Osteoblast (primary cell): Measurements from ENCODE around the gene SLC9A1. TPM values are rescaled to one million over a fixed set of nuclear protein-coding genes. Genes with fewer than 3 reads are reported as not detected.

Source experiments
- DNase-seq: peaks from one replicate; pipeline ENCODE4 v3.0.0; 2011; ENCODE audit warnings: low spot score, mixed read lengths; ENCODE audit not compliant: insufficient read length; ENCODE audit errors: missing footprints
- H2AFZ ChIP-seq: 2 replicates; pipeline ENCODE4 v1.6.0; 2011; ENCODE audit warnings: mild to moderate bottlenecking, low read length
- H3K27ac ChIP-seq: 2 replicates; pipeline ENCODE4 v1.5.1; 2011; ENCODE audit warnings: mild to moderate bottlenecking, low read depth, low read length, moderate library complexity
- H3K27me3 ChIP-seq: 2 replicates; pipeline ENCODE4 v1.6.0; 2012; ENCODE audit warnings: mild to moderate bottlenecking, control low read depth, inconsistent platforms, low read length, moderate library complexity; ENCODE audit not compliant: insufficient read depth
- H3K36me3 ChIP-seq: 2 replicates; pipeline ENCODE4 v1.5.1; 2011; ENCODE audit warnings: mild to moderate bottlenecking, low read length, control low read depth, moderate library complexity; ENCODE audit not compliant: insufficient read depth
- H3K4me1 ChIP-seq: 2 replicates; pipeline ENCODE4 v1.5.1; 2011; ENCODE audit warnings: mild to moderate bottlenecking, low read length, control low read depth, moderate library complexity; ENCODE audit not compliant: insufficient read depth
- H3K4me2 ChIP-seq: 2 replicates; pipeline ENCODE4 v1.6.0; 2011; ENCODE audit warnings: mild to moderate bottlenecking, low read length; ENCODE audit not compliant: insufficient read depth
- H3K4me3 ChIP-seq: fragments of 200-600 bp; sonication (generic); 3 replicates; pipeline ENCODE4 v1.5.1; 2012; ENCODE audit warnings: mild to moderate bottlenecking, low read length, inconsistent platforms; ENCODE audit not compliant: insufficient read depth
- H3K79me2 ChIP-seq: 2 replicates; pipeline ENCODE4 v1.6.0; 2012; ENCODE audit warnings: mild to moderate bottlenecking, low read length, control low read depth, inconsistent platforms; ENCODE audit not compliant: insufficient read depth
- H3K9me3 ChIP-seq: 2 replicates; pipeline ENCODE4 v1.5.1; 2011; ENCODE audit warnings: low read depth, low read length, control low read depth
- H4K20me1 ChIP-seq: 2 replicates; pipeline ENCODE4 v1.6.0; 2012; ENCODE audit warnings: mild to moderate bottlenecking, low read length, control low read depth; ENCODE audit not compliant: insufficient read depth
- total RNA-seq: library from RNA; depleted of rRNA; stranded (reverse); fragments of >200 nt; gene quantifications from 2 replicates; pipeline ENCODE4 v1.2.3, GENCODE V29; 2012
- TF ChIP-seq, protein P1 (sequence below): IDR thresholded peaks from 2 replicates; pipeline ENCODE4 v1.5.1; 2011; ENCODE audit warnings: mild to moderate bottlenecking, low read depth, low read length, moderate library complexity; ENCODE audit errors: extremely low read depth

SLC9A1 gene
- total RNA-seq, 1 donor = 7.6 TPM

GRCh38 chr1:27099587-27100334 lies 55.2 kb downstream of the SLC9A1 start:
- peak overlapping the region; percentile 69 for H3K4me2 ChIP-seq
- peak overlapping the region; percentile 80 for H3K27ac ChIP-seq
- TF ChIP-seq, protein P1, sequence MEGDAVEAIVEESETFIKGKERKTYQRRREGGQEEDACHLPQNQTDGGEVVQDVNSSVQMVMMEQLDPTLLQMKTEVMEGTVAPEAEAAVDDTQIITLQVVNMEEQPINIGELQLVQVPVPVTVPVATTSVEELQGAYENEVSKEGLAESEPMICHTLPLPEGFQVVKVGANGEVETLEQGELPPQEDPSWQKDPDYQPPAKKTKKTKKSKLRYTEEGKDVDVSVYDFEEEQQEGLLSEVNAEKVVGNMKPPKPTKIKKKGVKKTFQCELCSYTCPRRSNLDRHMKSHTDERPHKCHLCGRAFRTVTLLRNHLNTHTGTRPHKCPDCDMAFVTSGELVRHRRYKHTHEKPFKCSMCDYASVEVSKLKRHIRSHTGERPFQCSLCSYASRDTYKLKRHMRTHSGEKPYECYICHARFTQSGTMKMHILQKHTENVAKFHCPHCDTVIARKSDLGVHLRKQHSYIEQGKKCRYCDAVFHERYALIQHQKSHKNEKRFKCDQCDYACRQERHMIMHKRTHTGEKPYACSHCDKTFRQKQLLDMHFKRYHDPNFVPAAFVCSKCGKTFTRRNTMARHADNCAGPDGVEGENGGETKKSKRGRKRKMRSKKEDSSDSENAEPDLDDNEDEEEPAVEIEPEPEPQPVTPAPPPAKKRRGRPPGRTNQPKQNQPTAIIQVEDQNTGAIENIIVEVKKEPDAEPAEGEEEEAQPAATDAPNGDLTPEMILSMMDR = no peak
- peaks cover 6% of the 10 kb centered on the region for H3K36me3 ChIP-seq
- H2AFZ ChIP-seq = peak overlapping the region; percentile 67
- peak; percentile 98 for DNase-seq
- H3K27me3 ChIP-seq = no peaks in the 10 kb centered on the region
- peaks cover 21% of the 10 kb centered on the region for H3K4me1 ChIP-seq
- no peaks in the 10 kb centered on the region for H3K79me2 ChIP-seq
- H3K4me3 ChIP-seq = peak overlapping the region; percentile 36
- no peaks in the 10 kb centered on the region for H4K20me1 ChIP-seq
- H3K9me3 ChIP-seq = no peaks in the 10 kb centered on the region

- H3K4me2 ChIP-seq = peak overlapping the region; percentile 69
- H3K9me3 ChIP-seq = no peaks in the 10 kb centered on the region
- H3K4me3 ChIP-seq = peak overlapping the region; percentile 36
- H3K27me3 ChIP-seq = no peaks in the 10 kb centered on the region
- peak overlapping the region; percentile 67 for H2AFZ ChIP-seq
- no peaks in the 10 kb centered on the region for H3K79me2 ChIP-seq
- no peaks in the 10 kb centered on the region for H4K20me1 ChIP-seq
- TF ChIP-seq, protein P1 = no peak
- peaks cover 21% of the 10 kb centered on the region for H3K4me1 ChIP-seq
- H3K27ac ChIP-seq = peak overlapping the region; percentile 80
- H3K36me3 ChIP-seq = peaks cover 4% of the 10 kb centered on the region
- DNase-seq = peak; percentile 90
Measured at GRCh38 chr1:27099135-27099586, 55.8 kb downstream of the SLC9A1 start.

DNA sequence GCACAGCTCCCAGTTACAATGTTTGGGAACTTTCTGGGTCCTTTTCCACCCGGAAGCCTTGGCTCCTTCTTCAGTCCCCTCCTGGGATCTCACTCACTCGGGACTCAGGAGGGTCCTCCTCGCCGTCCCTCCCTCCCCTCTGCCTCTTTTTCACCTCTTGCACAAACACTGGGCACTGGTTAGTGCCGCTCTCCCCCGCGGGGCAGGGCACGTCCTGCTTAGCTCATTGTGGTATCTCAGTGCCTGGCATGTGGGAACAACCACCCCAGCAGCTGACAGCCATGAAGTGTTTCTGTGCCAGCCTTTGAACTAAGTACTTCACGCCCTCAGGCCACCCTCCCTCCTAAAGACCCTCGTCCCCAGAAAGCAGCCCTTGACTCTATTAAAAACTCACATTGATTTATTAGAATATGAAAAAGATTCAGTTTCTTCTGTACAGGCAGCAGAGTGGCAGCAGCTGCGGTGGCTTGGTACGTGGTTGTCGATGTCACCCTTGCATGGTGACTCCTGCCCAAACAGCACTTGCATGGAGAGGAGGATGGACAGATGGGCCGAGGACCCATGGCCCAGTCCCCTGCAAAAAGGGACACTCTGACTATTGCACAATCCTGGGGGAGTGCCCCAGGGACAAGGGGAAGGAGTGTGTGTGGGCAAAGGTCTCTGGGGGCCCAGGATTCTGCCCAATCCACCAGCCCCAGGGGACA lies 56.3 kb downstream of the SLC9A1 start:
- no peaks in the 10 kb centered on the region for H3K27me3 ChIP-seq
- H3K9me3 ChIP-seq = no peaks in the 10 kb centered on the region
- H3K27ac ChIP-seq = peak overlapping the region; percentile 80
- no peaks in the 10 kb centered on the region for H3K79me2 ChIP-seq
- H3K36me3 ChIP-seq = peaks cover 4% of the 10 kb centered on the region
- H4K20me1 ChIP-seq = no peaks in the 10 kb centered on the region
- TF ChIP-seq, protein P1 = no peak
- H3K4me3 ChIP-seq = peak overlapping the region; percentile 36
- H2AFZ ChIP-seq = no peak overlapping the region
- peaks cover 21% of the 10 kb centered on the region for H3K4me1 ChIP-seq
- no peak for DNase-seq
- H3K4me2 ChIP-seq = peak overlapping the region; percentile 69

DNA sequence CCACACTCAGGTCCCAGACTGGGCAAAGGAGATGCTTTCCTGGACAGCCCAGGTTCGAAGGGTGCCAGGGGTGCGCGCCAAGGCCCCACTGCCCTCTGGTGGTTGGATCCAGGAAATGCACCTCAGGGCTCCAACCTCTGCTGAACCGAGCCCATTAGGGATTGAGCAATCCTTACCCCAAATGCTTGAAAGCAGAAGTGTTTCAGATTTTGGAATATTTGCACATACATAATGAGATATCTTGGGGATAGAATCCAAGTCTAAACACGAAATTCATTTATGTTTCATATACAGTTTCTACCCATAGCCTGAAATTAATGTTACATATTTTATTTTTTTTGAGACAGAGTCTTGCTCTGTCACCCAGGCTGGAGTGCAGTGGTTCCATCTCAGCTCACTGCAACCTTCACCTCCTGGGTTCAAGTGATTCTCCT lies 57.4 kb downstream of the SLC9A1 start:
- H3K36me3 ChIP-seq = no peaks in the 10 kb centered on the region
- H3K4me3 ChIP-seq = no peak overlapping the region
- no peaks in the 10 kb centered on the region for H3K27me3 ChIP-seq
- H3K4me1 ChIP-seq = peaks cover 21% of the 10 kb centered on the region
- no peak overlapping the region for H2AFZ ChIP-seq
- no peak overlapping the region for H3K27ac ChIP-seq
- peak; percentile 91 for DNase-seq
- no peaks in the 10 kb centered on the region for H3K79me2 ChIP-seq
- H3K4me2 ChIP-seq = no peak overlapping the region
- no peaks in the 10 kb centered on the region for H3K9me3 ChIP-seq
- H4K20me1 ChIP-seq = no peaks in the 10 kb centered on the region
- TF ChIP-seq, protein P1 = peak; percentile 95
